ENCODE measurements around the gene PNPLA7.

DNA sequence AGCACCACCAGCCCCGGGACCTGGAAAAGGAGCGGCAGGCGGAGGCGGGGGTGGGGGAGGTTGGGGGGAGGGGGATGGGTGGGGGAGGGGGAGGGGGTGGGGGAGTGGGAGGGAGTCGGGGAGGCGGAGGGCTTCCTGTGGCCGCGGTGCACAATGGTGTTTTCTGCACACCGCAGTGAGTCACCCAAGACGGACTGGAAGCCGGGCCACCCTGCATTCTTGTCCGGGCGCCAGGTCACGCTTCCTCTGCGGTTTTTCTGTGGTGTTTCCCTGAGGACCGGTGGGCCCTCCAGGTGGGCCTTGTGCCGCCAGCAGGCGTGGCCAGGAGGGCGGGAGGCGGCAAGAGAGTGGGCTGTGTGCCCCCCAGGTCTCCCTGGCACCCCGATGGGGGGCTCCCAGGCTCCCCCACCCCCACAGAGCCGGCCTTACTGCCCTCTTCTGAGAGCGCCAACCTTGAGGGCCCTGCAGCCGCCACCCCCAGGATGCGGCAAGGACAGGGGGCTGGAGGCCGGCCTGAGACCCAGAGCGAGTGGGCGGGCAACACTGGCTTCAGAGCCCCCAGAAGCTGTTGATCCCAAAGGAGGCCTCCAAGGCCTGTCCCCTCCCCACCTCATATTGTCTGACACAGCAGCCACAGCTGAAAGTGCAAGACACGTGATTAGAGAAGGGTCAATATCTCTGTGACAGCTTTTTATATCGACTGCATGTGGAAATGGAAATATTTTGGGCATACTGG is 138.4 kb downstream of the PNPLA7 start:
- TF ChIP-seq, protein P1, sequence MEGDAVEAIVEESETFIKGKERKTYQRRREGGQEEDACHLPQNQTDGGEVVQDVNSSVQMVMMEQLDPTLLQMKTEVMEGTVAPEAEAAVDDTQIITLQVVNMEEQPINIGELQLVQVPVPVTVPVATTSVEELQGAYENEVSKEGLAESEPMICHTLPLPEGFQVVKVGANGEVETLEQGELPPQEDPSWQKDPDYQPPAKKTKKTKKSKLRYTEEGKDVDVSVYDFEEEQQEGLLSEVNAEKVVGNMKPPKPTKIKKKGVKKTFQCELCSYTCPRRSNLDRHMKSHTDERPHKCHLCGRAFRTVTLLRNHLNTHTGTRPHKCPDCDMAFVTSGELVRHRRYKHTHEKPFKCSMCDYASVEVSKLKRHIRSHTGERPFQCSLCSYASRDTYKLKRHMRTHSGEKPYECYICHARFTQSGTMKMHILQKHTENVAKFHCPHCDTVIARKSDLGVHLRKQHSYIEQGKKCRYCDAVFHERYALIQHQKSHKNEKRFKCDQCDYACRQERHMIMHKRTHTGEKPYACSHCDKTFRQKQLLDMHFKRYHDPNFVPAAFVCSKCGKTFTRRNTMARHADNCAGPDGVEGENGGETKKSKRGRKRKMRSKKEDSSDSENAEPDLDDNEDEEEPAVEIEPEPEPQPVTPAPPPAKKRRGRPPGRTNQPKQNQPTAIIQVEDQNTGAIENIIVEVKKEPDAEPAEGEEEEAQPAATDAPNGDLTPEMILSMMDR (IDR thresholded peaks at IDR 0.05; ENCODE audit: low read depth, low read length, missing input control) = no peak
- TF ChIP-seq, protein P2, sequence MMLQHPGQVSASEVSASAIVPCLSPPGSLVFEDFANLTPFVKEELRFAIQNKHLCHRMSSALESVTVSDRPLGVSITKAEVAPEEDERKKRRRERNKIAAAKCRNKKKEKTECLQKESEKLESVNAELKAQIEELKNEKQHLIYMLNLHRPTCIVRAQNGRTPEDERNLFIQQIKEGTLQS (IDR thresholded peaks at IDR 0.05) = no peak
- TF ChIP-seq YY1 (IDR thresholded peaks at IDR 0.05) (no peak), FOXA1 (IDR thresholded peaks at IDR 0.05) (no peak)
- TF ChIP-seq, protein P3, sequence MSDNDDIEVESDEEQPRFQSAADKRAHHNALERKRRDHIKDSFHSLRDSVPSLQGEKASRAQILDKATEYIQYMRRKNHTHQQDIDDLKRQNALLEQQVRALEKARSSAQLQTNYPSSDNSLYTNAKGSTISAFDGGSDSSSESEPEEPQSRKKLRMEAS (IDR thresholded peaks at IDR 0.05) = no peak
- TF ChIP-seq, protein P4, sequence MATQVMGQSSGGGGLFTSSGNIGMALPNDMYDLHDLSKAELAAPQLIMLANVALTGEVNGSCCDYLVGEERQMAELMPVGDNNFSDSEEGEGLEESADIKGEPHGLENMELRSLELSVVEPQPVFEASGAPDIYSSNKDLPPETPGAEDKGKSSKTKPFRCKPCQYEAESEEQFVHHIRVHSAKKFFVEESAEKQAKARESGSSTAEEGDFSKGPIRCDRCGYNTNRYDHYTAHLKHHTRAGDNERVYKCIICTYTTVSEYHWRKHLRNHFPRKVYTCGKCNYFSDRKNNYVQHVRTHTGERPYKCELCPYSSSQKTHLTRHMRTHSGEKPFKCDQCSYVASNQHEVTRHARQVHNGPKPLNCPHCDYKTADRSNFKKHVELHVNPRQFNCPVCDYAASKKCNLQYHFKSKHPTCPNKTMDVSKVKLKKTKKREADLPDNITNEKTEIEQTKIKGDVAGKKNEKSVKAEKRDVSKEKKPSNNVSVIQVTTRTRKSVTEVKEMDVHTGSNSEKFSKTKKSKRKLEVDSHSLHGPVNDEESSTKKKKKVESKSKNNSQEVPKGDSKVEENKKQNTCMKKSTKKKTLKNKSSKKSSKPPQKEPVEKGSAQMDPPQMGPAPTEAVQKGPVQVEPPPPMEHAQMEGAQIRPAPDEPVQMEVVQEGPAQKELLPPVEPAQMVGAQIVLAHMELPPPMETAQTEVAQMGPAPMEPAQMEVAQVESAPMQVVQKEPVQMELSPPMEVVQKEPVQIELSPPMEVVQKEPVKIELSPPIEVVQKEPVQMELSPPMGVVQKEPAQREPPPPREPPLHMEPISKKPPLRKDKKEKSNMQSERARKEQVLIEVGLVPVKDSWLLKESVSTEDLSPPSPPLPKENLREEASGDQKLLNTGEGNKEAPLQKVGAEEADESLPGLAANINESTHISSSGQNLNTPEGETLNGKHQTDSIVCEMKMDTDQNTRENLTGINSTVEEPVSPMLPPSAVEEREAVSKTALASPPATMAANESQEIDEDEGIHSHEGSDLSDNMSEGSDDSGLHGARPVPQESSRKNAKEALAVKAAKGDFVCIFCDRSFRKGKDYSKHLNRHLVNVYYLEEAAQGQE (IDR thresholded peaks at IDR 0.05) = no peak
